Astrocyte (in vitro differentiated cells and primary cell): ENCODE measurements around the gene RPAIN. TPM values are rescaled to one million over a fixed set of nuclear protein-coding genes. Genes with fewer than 3 reads are reported as not detected.

ENCODE experiments used
- DNase-seq: peaks from one replicate; pipeline ENCODE4 v3.0.0-alpha.2; 2010; ENCODE audit warnings: low read depth
- FAIRE-seq: peaks from 2 replicates; lab custom pipeline; 2011; peaks lifted over from hg19 to GRCh38; lab: Jason Lieb, UNC
- H2AFZ ChIP-seq: 2 replicates; pipeline ENCODE4 v1.6.0; 2012; ENCODE audit warnings: low read depth, low read length, inconsistent platforms
- H3K27ac ChIP-seq: 2 replicates; pipeline ENCODE4 v1.5.1; 2011; ENCODE audit warnings: low read depth, low read length, inconsistent platforms
- H3K27me3 ChIP-seq: 2 replicates; pipeline ENCODE4 v1.6.0; 2011; ENCODE audit warnings: low read length, inconsistent platforms; ENCODE audit not compliant: insufficient read depth
- H3K36me3 ChIP-seq: 2 replicates; pipeline ENCODE4 v1.5.1; 2011; ENCODE audit warnings: low read length, inconsistent platforms; ENCODE audit not compliant: insufficient read depth
- H3K4me1 ChIP-seq: 2 replicates; pipeline ENCODE4 v1.5.1; 2011; ENCODE audit warnings: low read length, inconsistent platforms; ENCODE audit not compliant: insufficient read depth
- H3K4me2 ChIP-seq: 2 replicates; pipeline ENCODE4 v1.6.0; 2012; ENCODE audit warnings: low read length, inconsistent platforms
- H3K4me3 ChIP-seq: 2 replicates; pipeline ENCODE4 v1.5.1; 2011; ENCODE audit warnings: low read depth, mild to moderate bottlenecking, low read length, inconsistent platforms; ENCODE audit not compliant: insufficient read depth
- H3K79me2 ChIP-seq: 2 replicates; pipeline ENCODE4 v1.6.0; 2012; ENCODE audit warnings: mild to moderate bottlenecking, low read length, inconsistent platforms; ENCODE audit not compliant: insufficient read depth
- H3K9ac ChIP-seq: 2 replicates; pipeline ENCODE4 v1.6.0; 2012; ENCODE audit warnings: mild to moderate bottlenecking, low read length, inconsistent platforms
- H3K9me3 ChIP-seq: 2 replicates; pipeline ENCODE4 v1.5.1; 2012; ENCODE audit warnings: low read depth, mild to moderate bottlenecking, low read length, inconsistent platforms; ENCODE audit not compliant: insufficient read depth
- H4K20me1 ChIP-seq: 2 replicates; pipeline ENCODE4 v1.6.0; 2012; ENCODE audit warnings: low read length, inconsistent platforms; ENCODE audit not compliant: insufficient read depth
- H3K27ac Mint-ChIP-seq: one replicate; pipeline ENCODE4 v1.8.0; 2021; ENCODE audit warnings: mild to moderate bottlenecking, mixed read lengths; ENCODE audit not compliant: unreplicated experiment
- H3K27me3 Mint-ChIP-seq: one replicate; pipeline ENCODE4 v1.8.0; 2021; ENCODE audit warnings: low read depth, mixed read lengths; ENCODE audit not compliant: unreplicated experiment
- H3K36me3 Mint-ChIP-seq: one replicate; pipeline ENCODE4 v1.8.0; 2021; ENCODE audit warnings: low read depth, mixed read lengths; ENCODE audit not compliant: unreplicated experiment
- H3K4me1 Mint-ChIP-seq: one replicate; pipeline ENCODE4 v1.8.0; 2021; ENCODE audit warnings: low read depth, mixed read lengths; ENCODE audit not compliant: unreplicated experiment
- H3K4me3 Mint-ChIP-seq: one replicate; pipeline ENCODE4 v1.8.0; 2021; ENCODE audit warnings: mild to moderate bottlenecking, moderate library complexity, mixed read lengths; ENCODE audit not compliant: unreplicated experiment
- H3K9me3 Mint-ChIP-seq: one replicate; pipeline ENCODE4 v1.8.0; 2021; ENCODE audit warnings: mild to moderate bottlenecking, mixed read lengths; ENCODE audit not compliant: unreplicated experiment
- EZH2 ChIP-seq: IDR thresholded peaks from 2 replicates; pipeline ENCODE4 v1.6.1; 2012; ENCODE audit warnings: mild to moderate bottlenecking, low read length, inconsistent platforms; ENCODE audit not compliant: insufficient read depth
- total RNA-seq: library from RNA; stranded (reverse); gene quantifications from 2 replicates; pipeline ENCODE4 v1.2.1, GENCODE V29; 2021
- TF ChIP-seq, protein P1 (sequence below): IDR thresholded peaks from 2 replicates; pipeline ENCODE4 v1.5.1; 2011; ENCODE audit warnings: low read depth, mild to moderate bottlenecking, inconsistent platforms, low read length, moderate library complexity; ENCODE audit not compliant: insufficient read depth

Gene RPAIN
- total RNA-seq, 1 donor from 2014 or later = 46.5 TPM

DNA sequence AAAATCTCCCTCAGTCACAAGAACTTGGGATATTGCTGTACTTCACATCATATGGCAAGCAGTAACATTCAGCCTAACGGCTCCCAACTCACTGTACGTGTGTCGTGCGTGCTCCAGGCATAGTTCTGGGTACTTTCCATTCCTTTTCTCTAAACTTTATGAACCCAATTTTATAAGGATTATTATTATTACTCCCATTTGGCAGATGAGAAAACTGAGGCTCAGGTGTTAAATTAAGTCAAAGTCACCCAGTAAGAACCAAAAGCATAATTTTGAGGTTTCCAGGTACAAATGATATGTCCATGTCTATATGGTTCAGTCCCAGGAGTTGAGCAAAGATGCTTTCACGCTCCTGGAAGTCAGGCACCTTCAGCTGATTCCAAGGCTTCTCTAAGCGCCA is 23.7 kb downstream of the RPAIN start:
- H3K27me3 Mint-ChIP-seq = no peaks in the 10 kb centered on the region
- Histone ChIP-seq H3K4me2 (no peak overlapping the region), H3K79me2 (peaks cover 2% of the 10 kb centered on the region), H3K36me3 (peaks cover 22% of the 10 kb centered on the region), H2AFZ (no peak overlapping the region), H3K9ac (no peak overlapping the region), H3K4me3 (no peak overlapping the region), H3K9me3 (no peaks in the 10 kb centered on the region), H3K27me3 (no peaks in the 10 kb centered on the region), H4K20me1 (no peaks in the 10 kb centered on the region), H3K4me1 (no peaks in the 10 kb centered on the region), H3K27ac (no peak overlapping the region)
- DNase-seq = no peak
- H3K9me3 Mint-ChIP-seq = no peaks in the 10 kb centered on the region
- H3K4me1 Mint-ChIP-seq = no peaks in the 10 kb centered on the region
- H3K4me3 Mint-ChIP-seq = no peak overlapping the region
- peaks cover 19% of the 10 kb centered on the region for H3K36me3 Mint-ChIP-seq
- TF ChIP-seq, protein P1, sequence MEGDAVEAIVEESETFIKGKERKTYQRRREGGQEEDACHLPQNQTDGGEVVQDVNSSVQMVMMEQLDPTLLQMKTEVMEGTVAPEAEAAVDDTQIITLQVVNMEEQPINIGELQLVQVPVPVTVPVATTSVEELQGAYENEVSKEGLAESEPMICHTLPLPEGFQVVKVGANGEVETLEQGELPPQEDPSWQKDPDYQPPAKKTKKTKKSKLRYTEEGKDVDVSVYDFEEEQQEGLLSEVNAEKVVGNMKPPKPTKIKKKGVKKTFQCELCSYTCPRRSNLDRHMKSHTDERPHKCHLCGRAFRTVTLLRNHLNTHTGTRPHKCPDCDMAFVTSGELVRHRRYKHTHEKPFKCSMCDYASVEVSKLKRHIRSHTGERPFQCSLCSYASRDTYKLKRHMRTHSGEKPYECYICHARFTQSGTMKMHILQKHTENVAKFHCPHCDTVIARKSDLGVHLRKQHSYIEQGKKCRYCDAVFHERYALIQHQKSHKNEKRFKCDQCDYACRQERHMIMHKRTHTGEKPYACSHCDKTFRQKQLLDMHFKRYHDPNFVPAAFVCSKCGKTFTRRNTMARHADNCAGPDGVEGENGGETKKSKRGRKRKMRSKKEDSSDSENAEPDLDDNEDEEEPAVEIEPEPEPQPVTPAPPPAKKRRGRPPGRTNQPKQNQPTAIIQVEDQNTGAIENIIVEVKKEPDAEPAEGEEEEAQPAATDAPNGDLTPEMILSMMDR = no peak
- no peak for TF ChIP-seq EZH2
- H3K27ac Mint-ChIP-seq = no peak overlapping the region
- no peak for FAIRE-seq

GRCh38 chr17:5444209-5444608 is 24.2 kb downstream of the RPAIN start:
- peaks cover 20% of the 10 kb centered on the region for H3K36me3 Mint-ChIP-seq
- DNase-seq (no peak), FAIRE-seq (no peak)
- H4K20me1 ChIP-seq = no peaks in the 10 kb centered on the region
- no peak overlapping the region for H2AFZ ChIP-seq
- no peaks in the 10 kb centered on the region for H3K4me1 Mint-ChIP-seq
- H3K9me3 Mint-ChIP-seq = no peaks in the 10 kb centered on the region
- H3K4me1 ChIP-seq = no peaks in the 10 kb centered on the region
- no peaks in the 10 kb centered on the region for H3K79me2 ChIP-seq
- H3K36me3 ChIP-seq = peaks cover 22% of the 10 kb centered on the region
- TF ChIP-seq EZH2 = no peak
- TF ChIP-seq, protein P1 = no peak
- no peak overlapping the region for H3K27ac Mint-ChIP-seq
- H3K4me3 Mint-ChIP-seq = no peak overlapping the region
- H3K27me3 Mint-ChIP-seq = no peaks in the 10 kb centered on the region
- no peaks in the 10 kb centered on the region for H3K9me3 ChIP-seq
- H3K4me3 ChIP-seq = no peak overlapping the region
- H3K27ac ChIP-seq = no peak overlapping the region
- no peaks in the 10 kb centered on the region for H3K27me3 ChIP-seq
- H3K9ac ChIP-seq = no peak overlapping the region
- no peak overlapping the region for H3K4me2 ChIP-seq

DNA sequence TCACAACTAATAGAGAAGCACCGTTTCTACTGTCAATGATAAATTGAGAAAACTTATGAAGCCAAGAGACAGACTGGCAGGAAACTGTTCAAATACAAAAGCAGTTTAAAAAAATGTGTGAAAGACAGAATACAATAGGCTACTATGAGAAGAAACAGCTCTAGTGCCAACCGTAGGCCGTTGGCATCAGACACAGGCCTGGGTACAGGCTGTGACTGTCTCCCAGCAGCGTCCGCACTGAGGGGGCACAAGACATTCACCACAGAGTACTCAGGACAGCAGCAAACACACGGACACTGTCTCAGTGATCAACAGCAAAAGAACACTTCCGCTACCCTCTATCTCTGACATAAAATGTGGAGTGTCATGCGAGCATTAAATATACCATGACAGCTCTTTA is 26.8 kb downstream of the RPAIN start:
- Histone ChIP-seq H3K4me2 (no peak overlapping the region), H3K9ac (no peak overlapping the region), H3K36me3 (peaks cover 32% of the 10 kb centered on the region), H2AFZ (no peak overlapping the region), H3K9me3 (no peaks in the 10 kb centered on the region), H4K20me1 (no peaks in the 10 kb centered on the region), H3K79me2 (no peaks in the 10 kb centered on the region), H3K27ac (no peak overlapping the region), H3K27me3 (no peaks in the 10 kb centered on the region), H3K4me3 (no peak overlapping the region), H3K4me1 (no peaks in the 10 kb centered on the region)
- Mint-ChIP-seq H3K9me3 (no peaks in the 10 kb centered on the region), H3K27ac (no peak overlapping the region), H3K36me3 (peaks cover 18% of the 10 kb centered on the region), H3K4me1 (no peaks in the 10 kb centered on the region), H3K4me3 (no peak overlapping the region), H3K27me3 (no peaks in the 10 kb centered on the region)
- FAIRE-seq (no peak), DNase-seq (no peak)
- TF ChIP-seq, protein P1 = no peak
- no peak for TF ChIP-seq EZH2
